ENCODE data around the gene A2ML1. TPM values are rescaled to one million over a fixed set of nuclear protein-coding genes. Genes with fewer than 3 reads are reported as not detected.

The A2ML1 gene
- total RNA-seq, 2 donors from 2014 or later = not detected

DNA sequence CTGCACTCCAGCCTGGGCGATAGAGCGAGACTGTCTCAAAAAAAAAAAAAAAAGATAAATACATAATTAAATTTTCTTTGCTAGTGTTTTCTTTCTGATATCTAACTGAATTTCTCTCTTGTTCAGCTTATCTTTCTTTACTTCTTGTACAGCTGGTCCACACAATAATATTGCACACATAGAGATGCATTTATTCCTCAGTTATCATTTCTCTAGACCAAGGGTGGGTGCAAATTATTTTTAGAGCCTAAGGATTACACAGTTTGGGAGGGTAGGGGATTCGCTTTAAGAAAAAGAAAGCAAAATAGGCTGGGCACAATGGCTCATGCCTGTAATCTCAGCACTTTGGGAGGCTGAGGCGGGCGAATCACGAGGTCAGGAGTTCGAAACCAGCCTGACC is 17.9 kb downstream of the A2ML1 start:
- Histone ChIP-seq H3K9me3 (no peaks in the 10 kb centered on the region), H3K27me3 (no peaks in the 10 kb centered on the region), H3K36me3 (replicated peaks in 1 of 2; ENCODE audit: insufficient read depth in 1 of 2, low read depth in 2 of 2) (no peaks in the 10 kb centered on the region), H3K27ac (no peak overlapping the region), H3K4me3 (no peak overlapping the region), H3K4me1 (peaks cover 11% of the 10 kb centered on the region)
- no peak for DNase-seq
- ATAC-seq = no peak
- TF ChIP-seq, protein P1, sequence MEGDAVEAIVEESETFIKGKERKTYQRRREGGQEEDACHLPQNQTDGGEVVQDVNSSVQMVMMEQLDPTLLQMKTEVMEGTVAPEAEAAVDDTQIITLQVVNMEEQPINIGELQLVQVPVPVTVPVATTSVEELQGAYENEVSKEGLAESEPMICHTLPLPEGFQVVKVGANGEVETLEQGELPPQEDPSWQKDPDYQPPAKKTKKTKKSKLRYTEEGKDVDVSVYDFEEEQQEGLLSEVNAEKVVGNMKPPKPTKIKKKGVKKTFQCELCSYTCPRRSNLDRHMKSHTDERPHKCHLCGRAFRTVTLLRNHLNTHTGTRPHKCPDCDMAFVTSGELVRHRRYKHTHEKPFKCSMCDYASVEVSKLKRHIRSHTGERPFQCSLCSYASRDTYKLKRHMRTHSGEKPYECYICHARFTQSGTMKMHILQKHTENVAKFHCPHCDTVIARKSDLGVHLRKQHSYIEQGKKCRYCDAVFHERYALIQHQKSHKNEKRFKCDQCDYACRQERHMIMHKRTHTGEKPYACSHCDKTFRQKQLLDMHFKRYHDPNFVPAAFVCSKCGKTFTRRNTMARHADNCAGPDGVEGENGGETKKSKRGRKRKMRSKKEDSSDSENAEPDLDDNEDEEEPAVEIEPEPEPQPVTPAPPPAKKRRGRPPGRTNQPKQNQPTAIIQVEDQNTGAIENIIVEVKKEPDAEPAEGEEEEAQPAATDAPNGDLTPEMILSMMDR (IDR thresholded peaks at IDR 0.05) = no peak
- TF ChIP-seq POLR2A (IDR thresholded peaks at IDR 0.05) = no peak
- WGBS, 2 donors = 79 to 89% methylated on average over 7 of the region's 7 CpGs
- intact Hi-C loops (cut with DNase I) = no loop called here

DNA sequence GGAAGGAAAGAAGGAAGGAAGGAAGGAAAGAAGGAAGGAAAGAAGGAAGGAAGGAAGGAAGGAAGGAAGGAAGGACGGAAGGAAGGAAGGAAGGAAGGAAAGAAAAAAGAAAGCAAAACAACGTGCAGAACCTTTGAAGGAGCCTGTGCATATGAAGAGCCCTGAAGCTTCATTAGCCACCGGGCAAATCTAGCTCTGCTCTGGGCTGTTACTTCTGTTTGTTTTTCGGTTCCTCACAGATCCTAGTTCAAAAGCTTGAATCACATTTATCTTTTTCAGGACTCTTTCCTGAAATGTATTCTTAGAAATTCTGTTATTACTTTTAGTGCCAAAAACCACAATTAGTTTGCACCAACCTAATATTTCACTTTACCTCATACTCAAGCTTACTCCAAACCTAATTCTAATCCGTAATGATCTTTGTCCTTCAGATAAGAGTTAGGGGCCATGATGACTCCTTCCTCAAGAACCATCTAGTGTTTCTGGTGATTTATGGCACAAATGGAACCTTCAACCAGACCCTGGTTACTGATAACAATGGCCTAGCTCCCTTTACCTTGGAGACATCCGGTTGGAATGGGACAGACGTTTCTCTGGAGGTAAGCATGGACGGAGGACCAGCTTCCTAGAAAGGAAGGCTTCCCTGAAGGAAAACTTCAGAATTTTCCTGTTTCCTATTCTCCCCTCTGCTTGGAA is 18.7 kb downstream of the A2ML1 start:
- WGBS, 2 donors = 56 to 66% methylated on average over 7 of the region's 8 CpGs

DNA sequence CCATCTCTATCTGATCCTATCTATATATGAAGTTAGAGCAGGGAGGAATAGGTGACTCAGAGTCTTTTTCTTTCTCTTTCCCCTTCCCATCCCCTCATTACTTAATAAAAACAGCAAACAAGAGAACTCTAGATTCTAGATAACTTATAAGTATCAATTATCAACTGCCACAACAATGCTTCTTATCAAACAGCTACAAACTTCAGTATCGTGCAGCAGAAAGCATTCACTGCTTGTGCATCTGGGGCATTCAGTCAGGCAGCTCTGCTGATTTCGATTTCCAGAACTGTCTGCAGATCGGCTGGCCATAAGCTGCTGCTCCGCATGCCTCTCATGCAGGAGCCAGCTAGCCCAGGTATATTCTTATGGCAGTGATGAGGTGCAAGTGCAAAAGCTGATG is 19.4 kb downstream of the A2ML1 start:
- no peak overlapping the region for H3K27ac ChIP-seq
- TF ChIP-seq, protein P1 (IDR thresholded peaks at IDR 0.05) = no peak
- TF ChIP-seq POLR2A (IDR thresholded peaks at IDR 0.05) = no peak
- 70 to 74% methylated on average over 4 of the region's 4 CpGs for whole genome bisulfite sequencing, 2 donors

More for the DNA sequence above, 18.7 kb downstream of the A2ML1 start:
- H3K4me3 ChIP-seq = no peak overlapping the region
- H3K9me3 ChIP-seq = no peaks in the 10 kb centered on the region
- no peaks in the 10 kb centered on the region for H3K27me3 ChIP-seq
- TF ChIP-seq, protein P1 (IDR thresholded peaks at IDR 0.05) = no peak
- no peak for TF ChIP-seq POLR2A (IDR thresholded peaks at IDR 0.05)
- intact Hi-C loops (cut with DNase I) = no loop called here
- no peaks in the 10 kb centered on the region for H3K36me3 ChIP-seq (replicated peaks in 1 of 2; ENCODE audit: insufficient read depth in 1 of 2, low read depth in 2 of 2)
- peaks cover 11% of the 10 kb centered on the region for H3K4me1 ChIP-seq
- no peak for ATAC-seq
- DNase-seq = no peak
- no peak overlapping the region for H3K27ac ChIP-seq

DNA sequence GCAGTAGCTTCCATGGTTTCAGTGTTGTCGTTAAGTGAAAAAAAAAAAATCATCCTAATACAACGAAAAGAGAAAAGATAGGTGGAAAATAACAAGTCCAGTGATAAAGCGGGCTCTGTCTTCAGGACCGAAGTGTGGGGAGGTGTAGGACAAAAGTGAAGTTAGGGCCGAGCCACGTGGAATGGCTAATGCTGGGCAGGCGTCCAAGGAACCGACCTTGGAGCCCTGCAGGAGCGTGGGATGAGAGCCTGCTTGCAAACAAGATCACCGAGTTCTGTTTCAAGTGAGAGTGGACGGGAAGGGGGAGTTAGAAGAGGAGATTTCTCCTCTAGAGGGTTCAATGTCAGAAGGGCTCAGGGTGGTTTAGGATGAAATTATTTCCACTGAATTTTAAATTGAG is 22.2 kb downstream of the A2ML1 start:
- peak; percentile 67 for ATAC-seq
- no peak overlapping the region for H3K27ac ChIP-seq
- peak; percentile 71 to 86 (median 76) for DNase-seq
- H3K4me1 ChIP-seq = peaks cover 11% of the 10 kb centered on the region
- 9 to 13% methylated on average over 11 of the region's 11 CpGs for WGBS, 2 donors
- H3K4me3 ChIP-seq = no peak overlapping the region
- intact Hi-C loops (cut with DNase I) = no loop called here
- TF ChIP-seq POLR2A (IDR thresholded peaks at IDR 0.05) = no peak
- TF ChIP-seq, protein P1 (IDR thresholded peaks at IDR 0.05) = no peak
- no peaks in the 10 kb centered on the region for H3K36me3 ChIP-seq (replicated peaks in 1 of 2; ENCODE audit: insufficient read depth in 1 of 2, low read depth in 2 of 2)
- H3K27me3 ChIP-seq = no peaks in the 10 kb centered on the region
- no peaks in the 10 kb centered on the region for H3K9me3 ChIP-seq

More for the DNA sequence above, 19.4 kb downstream of the A2ML1 start:
- DNase-seq = no peak
- H3K4me1 ChIP-seq = peaks cover 11% of the 10 kb centered on the region
- intact Hi-C loops (cut with DNase I) = no loop called here
- no peaks in the 10 kb centered on the region for H3K36me3 ChIP-seq (replicated peaks in 1 of 2; ENCODE audit: insufficient read depth in 1 of 2, low read depth in 2 of 2)
- H3K27me3 ChIP-seq = no peaks in the 10 kb centered on the region
- no peaks in the 10 kb centered on the region for H3K9me3 ChIP-seq
- no peak for ATAC-seq
- H3K4me3 ChIP-seq = no peak overlapping the region

DNA sequence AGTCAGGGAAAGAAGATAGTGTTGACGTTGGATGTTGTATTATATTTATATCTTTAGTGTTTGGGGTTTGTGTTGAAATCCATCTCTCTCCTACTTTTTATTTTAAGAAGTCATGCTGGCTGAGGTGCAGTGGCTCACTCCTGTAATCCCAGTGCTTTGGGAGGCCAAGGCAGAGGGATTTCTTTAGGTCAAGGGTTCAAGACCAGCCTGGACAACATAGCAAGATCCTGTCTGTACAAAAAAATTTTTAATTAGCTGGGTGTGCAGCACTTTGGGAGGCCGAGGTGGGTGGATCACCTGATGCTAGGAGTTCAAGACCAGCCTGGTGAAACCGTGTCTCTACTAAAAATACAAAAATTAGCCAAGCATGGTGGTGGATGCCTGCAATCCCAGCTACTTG is 23.9 kb downstream of the A2ML1 start:
- DNase-seq (no peak), ATAC-seq (no peak)
- Histone ChIP-seq H3K9me3 (no peaks in the 10 kb centered on the region), H3K27me3 (no peaks in the 10 kb centered on the region), H3K36me3 (replicated peaks in 1 of 2; ENCODE audit: insufficient read depth in 1 of 2, low read depth in 2 of 2) (no peaks in the 10 kb centered on the region), H3K4me3 (no peak overlapping the region), H3K27ac (no peak overlapping the region), H3K4me1 (peaks cover 11% of the 10 kb centered on the region)
- intact Hi-C loops (cut with DNase I) = no loop called here
- 33 to 69% methylated on average over 2 to 3 of the region's 3 CpGs for WGBS, 2 donors
- TF ChIP-seq POLR2A (IDR thresholded peaks at IDR 0.05) = no peak
- TF ChIP-seq, protein P1 (IDR thresholded peaks at IDR 0.05) = no peak

Data from body of pancreas (tissue), 4 donors.